ENCODE data around the gene STK32B. TPM values are rescaled to one million over a fixed set of nuclear protein-coding genes. Genes with fewer than 3 reads are reported as not detected.

STK32B gene
- total and polyA plus RNA-seq, 12 donors, result 0.16 to 6.8 (median 0.52) TPM

DNA sequence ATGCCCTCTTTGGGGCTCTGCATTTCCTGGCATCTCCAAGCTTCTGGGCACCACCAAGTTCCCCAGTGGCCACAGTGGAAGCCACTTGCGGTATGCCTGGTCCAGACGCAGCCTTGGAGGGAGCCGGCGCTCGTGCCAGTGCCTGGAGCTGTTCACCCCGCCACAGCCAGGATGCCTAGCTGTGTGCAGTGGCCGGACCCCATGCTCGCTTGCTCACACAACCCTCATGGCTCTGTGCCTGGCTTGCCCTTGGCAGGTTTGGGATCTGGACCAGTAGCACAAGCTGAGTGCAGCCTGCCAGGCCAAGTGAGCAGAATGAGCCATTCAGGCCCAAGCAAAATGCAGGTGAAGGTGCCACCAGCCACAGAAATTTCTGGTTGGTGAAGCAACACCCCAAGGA lies 373.6 kb downstream of the STK32B start:
- no peak for TF ChIP-seq POLR2A (IDR thresholded peaks at IDR 0.05)
- TF ChIP-seq, protein P1, sequence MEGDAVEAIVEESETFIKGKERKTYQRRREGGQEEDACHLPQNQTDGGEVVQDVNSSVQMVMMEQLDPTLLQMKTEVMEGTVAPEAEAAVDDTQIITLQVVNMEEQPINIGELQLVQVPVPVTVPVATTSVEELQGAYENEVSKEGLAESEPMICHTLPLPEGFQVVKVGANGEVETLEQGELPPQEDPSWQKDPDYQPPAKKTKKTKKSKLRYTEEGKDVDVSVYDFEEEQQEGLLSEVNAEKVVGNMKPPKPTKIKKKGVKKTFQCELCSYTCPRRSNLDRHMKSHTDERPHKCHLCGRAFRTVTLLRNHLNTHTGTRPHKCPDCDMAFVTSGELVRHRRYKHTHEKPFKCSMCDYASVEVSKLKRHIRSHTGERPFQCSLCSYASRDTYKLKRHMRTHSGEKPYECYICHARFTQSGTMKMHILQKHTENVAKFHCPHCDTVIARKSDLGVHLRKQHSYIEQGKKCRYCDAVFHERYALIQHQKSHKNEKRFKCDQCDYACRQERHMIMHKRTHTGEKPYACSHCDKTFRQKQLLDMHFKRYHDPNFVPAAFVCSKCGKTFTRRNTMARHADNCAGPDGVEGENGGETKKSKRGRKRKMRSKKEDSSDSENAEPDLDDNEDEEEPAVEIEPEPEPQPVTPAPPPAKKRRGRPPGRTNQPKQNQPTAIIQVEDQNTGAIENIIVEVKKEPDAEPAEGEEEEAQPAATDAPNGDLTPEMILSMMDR (IDR thresholded peaks at IDR 0.05), result no peak
- Histone ChIP-seq H3K36me3 (replicated peaks in 1 of 2) (no peaks in the 10 kb centered on the region), H3K9me3 (replicated peaks in 1 of 3) (no peaks in the 10 kb centered on the region), H3K4me1 (replicated peaks in 1 of 2) (no peaks in the 10 kb centered on the region), H3K4me3 (no peak overlapping the region), H3K27ac (no peak overlapping the region), H3K27me3 (no peaks in the 10 kb centered on the region)
- 88 to 100% (median 96%) methylated on average over 1 to 8 of the region's 8 CpGs for WGBS, 4 donors
- intact Hi-C loops (cut with DNase I), result no loop called here
- DNase-seq, result no peak

DNA sequence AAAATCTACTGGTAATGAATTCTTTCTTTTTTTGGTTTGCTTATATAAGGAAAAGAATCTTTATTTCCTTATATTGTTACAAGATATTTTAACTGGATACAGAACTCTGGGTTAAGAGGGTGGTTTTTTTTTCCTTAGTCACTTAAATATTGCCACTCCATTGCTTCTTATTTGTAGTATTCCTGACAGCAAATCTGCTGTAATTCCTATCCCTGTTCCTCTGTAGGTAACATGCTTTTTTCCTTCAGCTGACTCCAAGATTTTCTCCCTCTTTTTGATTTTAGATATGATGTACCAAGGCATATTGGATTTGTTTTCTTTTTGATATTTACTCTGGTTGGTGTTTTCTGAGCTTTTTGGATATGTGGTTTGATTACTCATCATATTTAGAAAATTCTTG lies 378.5 kb downstream of the STK32B start:
- Histone ChIP-seq H3K9me3 (replicated peaks in 1 of 3) (no peaks in the 10 kb centered on the region), H3K4me3 (no peak overlapping the region), H3K27ac (no peak overlapping the region), H3K27me3 (no peaks in the 10 kb centered on the region), H3K36me3 (replicated peaks in 1 of 2) (no peaks in the 10 kb centered on the region), H3K4me1 (replicated peaks in 1 of 2) (no peaks in the 10 kb centered on the region)
- TF ChIP-seq, protein P1 (IDR thresholded peaks at IDR 0.05), result no peak
- TF ChIP-seq POLR2A (IDR thresholded peaks at IDR 0.05), result no peak
- no peak for DNase-seq
- intact Hi-C loops (cut with DNase I), result no loop called here

DNA sequence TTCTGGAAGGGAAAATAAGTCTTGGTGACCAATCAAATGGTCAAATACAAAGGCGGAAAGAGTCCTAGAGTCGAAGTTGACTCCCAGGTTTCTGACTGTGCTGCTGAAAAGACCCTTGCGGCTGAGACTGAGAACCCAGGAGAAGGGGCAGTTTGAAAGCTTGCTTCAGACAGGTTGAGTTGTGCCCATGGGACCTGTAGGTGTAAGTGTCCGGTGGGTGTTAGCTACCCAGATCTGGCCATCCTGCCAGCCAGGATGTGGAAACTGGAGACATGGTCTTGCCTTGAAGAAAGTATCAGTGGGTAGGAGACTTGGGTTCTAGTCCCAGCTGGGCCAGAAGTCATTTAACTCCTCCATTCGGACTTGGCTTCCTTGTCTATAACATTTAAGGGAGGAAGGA lies 381.9 kb downstream of the STK32B start:
- Histone ChIP-seq H3K4me3 (no peak overlapping the region), H3K36me3 (replicated peaks in 1 of 2) (no peaks in the 10 kb centered on the region), H3K4me1 (replicated peaks in 1 of 2) (no peaks in the 10 kb centered on the region), H3K9me3 (replicated peaks in 1 of 3) (no peaks in the 10 kb centered on the region), H3K27ac (no peak overlapping the region), H3K27me3 (no peaks in the 10 kb centered on the region)
- no peak for TF ChIP-seq POLR2A (IDR thresholded peaks at IDR 0.05)
- TF ChIP-seq, protein P1 (IDR thresholded peaks at IDR 0.05), result no peak
- 85 to 92% (median 87%) methylated on average over 5 of the region's 5 CpGs for WGBS, 4 donors
- no peak for DNase-seq
- intact Hi-C loops (cut with DNase I), result no loop called here

DNA sequence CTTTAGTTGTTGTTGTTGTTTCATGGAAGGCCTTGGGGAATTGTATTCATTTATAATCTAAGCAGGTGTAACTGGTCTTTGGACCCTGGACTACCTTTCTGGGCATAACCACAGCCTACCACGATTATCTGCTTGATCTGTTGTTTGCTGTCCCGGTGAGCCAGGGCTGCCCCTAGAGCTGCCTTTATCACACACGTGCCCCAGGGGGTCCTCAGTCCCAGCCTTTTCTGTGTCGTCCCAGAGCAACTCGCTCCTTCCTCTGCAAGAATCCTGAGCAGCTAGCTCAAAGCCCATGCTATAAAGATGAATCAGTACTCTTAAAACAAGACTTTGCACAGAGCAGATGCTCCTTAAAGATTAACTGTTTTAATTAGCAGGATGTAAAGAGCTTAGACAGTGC lies 383.9 kb downstream of the STK32B start:
- H3K27me3 ChIP-seq, result no peaks in the 10 kb centered on the region
- intact Hi-C loops (cut with DNase I), result no loop called here
- H3K9me3 ChIP-seq (replicated peaks in 1 of 3), result no peaks in the 10 kb centered on the region
- WGBS, 4 donors, result 52 to 62% (median 60%) methylated on average over 5 of the region's 5 CpGs
- H3K27ac ChIP-seq, result no peak overlapping the region
- no peak for DNase-seq
- no peaks in the 10 kb centered on the region for H3K4me1 ChIP-seq (replicated peaks in 1 of 2)
- no peaks in the 10 kb centered on the region for H3K36me3 ChIP-seq (replicated peaks in 1 of 2)
- H3K4me3 ChIP-seq, result no peak overlapping the region
- TF ChIP-seq, protein P1 (IDR thresholded peaks at IDR 0.05), result no peak
- no peak for TF ChIP-seq POLR2A (IDR thresholded peaks at IDR 0.05)
